Measurements from ENCODE around the gene FBRSL1. TPM values are rescaled to one million over a fixed set of nuclear protein-coding genes. Genes with fewer than 3 reads are reported as not detected.

Gene FBRSL1
- total and polyA plus RNA-seq, 2 of the 8 experiments (the other 6 are each of a cell fraction or from before 2014, with no cell fraction given): 18.4 to 109 TPM

DNA sequence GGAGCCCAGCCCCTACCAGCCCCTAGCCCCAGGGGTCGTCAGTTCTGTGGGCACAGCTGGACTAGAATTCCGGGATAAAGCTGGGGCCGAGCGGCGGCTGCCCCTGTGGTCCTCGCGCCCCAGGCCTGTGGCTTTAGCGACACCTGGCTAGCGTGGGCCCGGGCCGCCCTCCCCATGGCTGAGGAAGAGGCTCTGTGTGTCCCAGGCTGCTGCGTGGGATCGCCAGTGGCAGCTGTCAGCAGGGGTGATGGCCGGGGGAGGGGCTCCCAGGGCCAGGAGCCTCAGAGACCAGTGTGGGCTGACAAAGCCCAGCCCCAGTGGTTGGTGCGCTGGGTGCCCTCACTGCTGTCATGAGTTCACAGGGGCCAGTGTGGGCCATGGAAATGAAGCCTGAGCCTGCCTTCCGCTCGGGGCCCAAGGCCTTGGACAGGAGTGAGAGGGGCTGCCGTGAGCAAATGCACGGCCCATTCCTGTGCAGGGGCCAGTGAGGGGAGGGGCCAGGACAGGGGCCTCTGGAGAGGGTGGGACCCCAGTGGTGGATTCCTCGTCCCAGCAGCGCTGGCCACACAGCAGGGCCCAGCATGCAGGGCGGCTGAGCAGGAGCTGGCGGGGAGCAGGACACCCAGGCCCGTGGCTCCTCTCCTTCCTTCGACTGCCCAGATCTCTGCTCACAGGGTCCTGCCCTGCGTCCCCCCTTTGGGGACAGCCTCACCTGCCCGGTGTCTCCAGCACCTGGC lies 11.4 kb downstream of the FBRSL1 start:
- TF ChIP-seq CBX8 (IDR thresholded peaks at IDR 0.05; ENCODE audit: borderline replicate concordance, low read depth, low read length) (no peak), GTF2F1 (IDR thresholded peaks at IDR 0.05; ENCODE audit: borderline replicate concordance, low read depth, low read length) (no peak), RXRA (IDR thresholded peaks at IDR 0.05; ENCODE audit: insufficient read depth, low read depth, low read length) (no peak), ZNF274 (IDR thresholded peaks at IDR 0.05; ENCODE audit: borderline replicate concordance, extremely low read depth, low read length) (no peak), SRF (IDR thresholded peaks at IDR 0.05; ENCODE audit: low read depth, low read length) (no peak), CREB1 (IDR thresholded peaks at IDR 0.05) (no peak), E2F6 (IDR thresholded peaks at IDR 0.05) (no peak), BRCA1 (IDR thresholded peaks at IDR 0.05; ENCODE audit: low read depth, low read length) (no peak), ATF2 (IDR thresholded peaks at IDR 0.05; ENCODE audit: low read length) (no peak), SIX5 (IDR thresholded peaks at IDR 0.05; ENCODE audit: low read depth, low read length) (no peak)
- H3K14ac ChIP-seq (ENCODE audit: insufficient read length): no peak overlapping the region
- H3K23ac ChIP-seq (ENCODE audit: insufficient read length): no peak overlapping the region
- POLR2A ChIA-PET (ENCODE audit: partially characterized antibody): no interaction called here
- H2BK5ac ChIP-seq (ENCODE audit: low read depth, low read length): no peak overlapping the region
- H3K4ac ChIP-seq (replicated peaks; ENCODE audit: insufficient read length, low read depth, low read length): no peak overlapping the region
- H2AFZ ChIP-seq (ENCODE audit: low read length): no peak overlapping the region
- no peak overlapping the region for H3K18ac ChIP-seq (ENCODE audit: extremely low read depth, low read length)
- H2BK120ac ChIP-seq (replicated peaks; ENCODE audit: low read depth, low read length): no peak overlapping the region
- H4K20me1 ChIP-seq (replicated peaks in 1 of 2; ENCODE audit: control insufficient read depth in 1 of 2, insufficient read depth in 2 of 2, low read length in 2 of 2): peaks cover 75 to 76% of the 10 kb centered on the region in 2 experiments
- no peak for FAIRE-seq
- peak overlapping the region; percentile 80; the same call in 1 of the 2 replicates for H4K8ac ChIP-seq (ENCODE audit: extremely low read depth, insufficient read depth, low read length)
- peaks cover 0 to 73% of the 10 kb centered on the region in 2 experiments; a peak in 3 of 4 replicates for H3K79me2 ChIP-seq (ENCODE audit: control insufficient read depth in 1 of 2, insufficient read depth in 2 of 2, low read length in 2 of 2)
- H2BK12ac ChIP-seq (ENCODE audit: low read depth, low read length): no peak overlapping the region
- H2BK15ac ChIP-seq (ENCODE audit: low read length): no peak overlapping the region
- H4K5ac ChIP-seq (ENCODE audit: insufficient read length, low read depth, low read length): no peak overlapping the region
- no peak overlapping the region for H3K4me3 ChIP-seq (ENCODE audit: extremely low read depth in 1 of 4, insufficient read depth in 2 of 4, low read depth in 3 of 4, low read length in 4 of 4)
- H2BK20ac ChIP-seq (ENCODE audit: low read length): no peak overlapping the region
- H2AK5ac ChIP-seq (ENCODE audit: low read depth, low read length): no peak overlapping the region
- WGBS, 2 experiments (ENCODE audit: extremely low coverage in 1 of 2, insufficient coverage in 1 of 2, insufficient read length in 1 of 2, insufficient replicate concordance in 2 of 2, low coverage in 1 of 2, low lambda C conversion rate in 2 of 2, missing lambda C conversion rate in 1 of 2): 84% methylated on average over 23 of the region's 27 CpGs; no CpG with 5 or more reads in 1 of the 2 experiments
- H3K27ac ChIP-seq (ENCODE audit: low read depth, low read length): no peak overlapping the region
- no peaks in the 10 kb centered on the region for H3K36me3 ChIP-seq (ENCODE audit: control insufficient read depth in 2 of 4, insufficient read depth in 4 of 4, low read length in 3 of 4)
- peaks cover 0 to 26% (median 10%) of the 10 kb centered on the region in 4 experiments; a peak in 6 of 7 replicates for H3K4me1 ChIP-seq (replicated peaks in 1 of 4; ENCODE audit: control insufficient read depth in 3 of 4, insufficient read depth in 4 of 4, low read length in 3 of 4)
- H3K23me2 ChIP-seq (ENCODE audit: low read depth, low read length): no peaks in the 10 kb centered on the region
- H3K9ac ChIP-seq (replicated peaks in 1 of 4; ENCODE audit: extremely low read depth in 1 of 4, low read depth in 3 of 4, low read length in 3 of 4): no peak overlapping the region
- no peak overlapping the region for H4K91ac ChIP-seq (replicated peaks; ENCODE audit: insufficient read length, low read length)
- H3K79me1 ChIP-seq (ENCODE audit: low read depth, low read length): peaks cover 29% of the 10 kb centered on the region
- peak overlapping the region in 1 of 2 experiments; percentile 16; a peak in 1 of 4 replicates for H3K4me2 ChIP-seq (ENCODE audit: insufficient read depth in 1 of 2, low read depth in 2 of 2, low read length in 2 of 2)
- CTCF ChIA-PET (ENCODE audit: partially characterized antibody): interaction anchor here (0.7 to 1.6 kb wide), 5 partner anchors 9 to 53 kb away, joined by 3 to 5 read pairs (median 3); no protein-coding TSS in a partner anchor
- H3K27me3 ChIP-seq (replicated peaks in 1 of 4; ENCODE audit: control insufficient read depth in 3 of 4, extremely low read depth in 1 of 4, insufficient read depth in 3 of 4, low read length in 3 of 4): no peaks in the 10 kb centered on the region; a peak in 2 of 7 replicates
- H3K9me3 ChIP-seq (ENCODE audit: insufficient read depth in 2 of 2, low read depth in 1 of 2, low read length in 1 of 2): no peaks in the 10 kb centered on the region
- H3K56ac ChIP-seq (replicated peaks; ENCODE audit: insufficient read length, low read depth, low read length): no peak overlapping the region
- DNase-seq (ENCODE audit: low read depth in 1 of 2, low spot score in 2 of 2): no peak
